GM21737 (cell line): ENCODE measurements around the gene SHROOM2.

ENCODE experiments used
- ATAC-seq: cut with Tn5 transposase; IDR thresholded peaks from one replicate; pipeline ENCODE4 v1.9.1; 2021; ENCODE audit warnings: mild to moderate bottlenecking, moderate library complexity; ENCODE audit not compliant: unreplicated experiment

The SHROOM2 gene

GRCh38 chrX:9995855-9996339, 209.7 kb downstream of the SHROOM2 start:
- peak; percentile 59 for ATAC-seq

GRCh38 chrX:9997041-9997440, 210.8 kb downstream of the SHROOM2 start:
- ATAC-seq = no peak

GRCh38 chrX:9997524-9997923, 211.3 kb downstream of the SHROOM2 start:
- ATAC-seq = no peak
